Lower lobe of right lung (tissue), 2 donors: ENCODE results near the gene ZNFX1. TPM values are rescaled to one million over a fixed set of nuclear protein-coding genes. Genes with fewer than 3 reads are reported as not detected.
"Not testable (repeated sequence)": the region's sequence is repeated elsewhere in the genome, so short reads cannot be mapped to it uniquely, and the experiment has no call there.

Experiments used
- ATAC-seq, 2 donors: fragments of 200-7000 bp; cut with Tn5 transposase; one replicate each; pipeline ENCODE4 v1.9.1; 2020 to 2022; ENCODE audit warnings: mild to moderate bottlenecking in 2 of 2, moderate library complexity in 2 of 2
- DNase-seq: peaks from one replicate; pipeline ENCODE4 v3.0.0-alpha.2; 2020
- H3K27ac ChIP-seq: fragments of 200-600 bp; one replicate; pipeline ENCODE4 v1.8.0; 2022
- H3K27me3 ChIP-seq: fragments of 200-600 bp; one replicate; pipeline ENCODE4 v1.8.0; 2022; ENCODE audit warnings: low read depth
- H3K36me3 ChIP-seq: fragments of 200-600 bp; one replicate; pipeline ENCODE4 v1.8.0; 2022; ENCODE audit warnings: mild to moderate bottlenecking
- H3K4me1 ChIP-seq: fragments of 200-600 bp; one replicate; pipeline ENCODE4 v1.8.0; 2022
- H3K4me3 ChIP-seq: fragments of 200-600 bp; one replicate; pipeline ENCODE4 v1.8.0; 2022; ENCODE audit warnings: mild to moderate bottlenecking
- H3K9me3 ChIP-seq: fragments of 200-600 bp; one replicate; pipeline ENCODE4 v1.8.0; 2022
- intact Hi-C: fragments of 100-400 bp; cut with DNase I; formaldehyde crosslinking; loops from one replicate; pipeline ENCODE4 v1.11.0; 2022
- total RNA-seq: library from RNA; stranded (reverse); fragmentation: NEBNext Ultra II Directional; extraction: Animal tissue kit (Norgen Biotek cat#: 25700); gene quantifications from one replicate; pipeline ENCODE4 v1.2.1, GENCODE V29; 2021
- TF ChIP-seq, protein P1 (sequence below): fragments of 200-600 bp; IDR thresholded peaks from one replicate; pipeline ENCODE4 v1.8.0; 2022; ENCODE audit warnings: antibody characterized with exemption, mild to moderate bottlenecking
- donor health status: DM: no; HTN: yes; CAD: no; lungs with severe emphysema.

The ZNFX1 gene
- total RNA-seq, 1 donor from 2014 or later: 53.9 TPM

DNA sequence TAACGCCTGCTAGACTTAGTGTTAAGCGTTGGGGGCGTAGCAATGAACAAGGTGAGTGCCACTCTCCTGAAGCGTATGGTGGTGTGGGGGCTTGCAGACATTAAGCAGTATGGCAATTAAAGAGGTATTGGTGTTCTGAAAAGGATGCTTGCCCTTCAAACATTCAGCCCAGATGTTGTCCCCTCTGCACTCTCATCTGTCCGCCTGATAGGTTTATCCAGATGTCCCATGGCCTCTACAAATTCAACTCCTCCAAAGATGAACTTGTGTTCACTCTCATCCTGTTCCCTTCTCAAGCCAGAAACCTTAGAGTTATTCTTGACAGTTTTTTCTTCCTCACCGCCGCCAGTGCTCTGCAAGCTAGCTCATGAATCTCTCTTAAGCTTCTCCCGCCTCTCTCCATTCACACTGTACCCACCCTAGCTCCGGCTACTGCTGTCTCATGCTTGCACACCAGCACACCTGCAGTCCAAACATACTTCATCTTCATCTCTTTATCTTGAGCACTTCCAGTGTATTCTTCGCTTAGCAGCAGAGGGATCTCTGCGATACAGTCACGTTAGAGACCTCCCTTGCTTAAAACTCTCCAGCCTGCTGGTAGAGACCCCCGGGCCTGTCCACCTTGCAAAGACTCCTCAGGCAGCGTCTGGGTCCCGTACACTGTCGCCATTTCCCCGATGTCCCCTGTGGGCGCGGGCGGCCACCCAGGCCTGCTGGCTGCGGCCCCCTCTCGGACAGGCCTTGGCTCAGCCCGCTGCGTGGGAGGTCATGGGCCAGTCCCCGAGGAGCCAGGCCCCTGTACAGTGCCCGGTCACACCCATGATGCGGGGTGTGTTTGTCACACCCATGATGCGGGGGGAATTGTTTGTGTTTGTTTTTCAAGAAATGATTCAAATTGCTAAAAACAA is 57.7 kb downstream of the ZNFX1 start:
- Histone ChIP-seq H3K4me3 (peak overlapping the region; percentile 95), H3K27me3 (no peaks in the 10 kb centered on the region), H3K27ac (peak overlapping the region; percentile 90), H3K36me3 (peaks cover 41% of the 10 kb centered on the region), H3K4me1 (peaks cover 21% of the 10 kb centered on the region), H3K9me3 (no peaks in the 10 kb centered on the region)
- DNase-seq (no peak), ATAC-seq (no peak)
- intact Hi-C loops: loop anchor here (10.0 kb wide), 1 partner anchor 85 kb away; no protein-coding TSS in a partner anchor
- TF ChIP-seq, protein P1, sequence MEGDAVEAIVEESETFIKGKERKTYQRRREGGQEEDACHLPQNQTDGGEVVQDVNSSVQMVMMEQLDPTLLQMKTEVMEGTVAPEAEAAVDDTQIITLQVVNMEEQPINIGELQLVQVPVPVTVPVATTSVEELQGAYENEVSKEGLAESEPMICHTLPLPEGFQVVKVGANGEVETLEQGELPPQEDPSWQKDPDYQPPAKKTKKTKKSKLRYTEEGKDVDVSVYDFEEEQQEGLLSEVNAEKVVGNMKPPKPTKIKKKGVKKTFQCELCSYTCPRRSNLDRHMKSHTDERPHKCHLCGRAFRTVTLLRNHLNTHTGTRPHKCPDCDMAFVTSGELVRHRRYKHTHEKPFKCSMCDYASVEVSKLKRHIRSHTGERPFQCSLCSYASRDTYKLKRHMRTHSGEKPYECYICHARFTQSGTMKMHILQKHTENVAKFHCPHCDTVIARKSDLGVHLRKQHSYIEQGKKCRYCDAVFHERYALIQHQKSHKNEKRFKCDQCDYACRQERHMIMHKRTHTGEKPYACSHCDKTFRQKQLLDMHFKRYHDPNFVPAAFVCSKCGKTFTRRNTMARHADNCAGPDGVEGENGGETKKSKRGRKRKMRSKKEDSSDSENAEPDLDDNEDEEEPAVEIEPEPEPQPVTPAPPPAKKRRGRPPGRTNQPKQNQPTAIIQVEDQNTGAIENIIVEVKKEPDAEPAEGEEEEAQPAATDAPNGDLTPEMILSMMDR: no peak

DNA sequence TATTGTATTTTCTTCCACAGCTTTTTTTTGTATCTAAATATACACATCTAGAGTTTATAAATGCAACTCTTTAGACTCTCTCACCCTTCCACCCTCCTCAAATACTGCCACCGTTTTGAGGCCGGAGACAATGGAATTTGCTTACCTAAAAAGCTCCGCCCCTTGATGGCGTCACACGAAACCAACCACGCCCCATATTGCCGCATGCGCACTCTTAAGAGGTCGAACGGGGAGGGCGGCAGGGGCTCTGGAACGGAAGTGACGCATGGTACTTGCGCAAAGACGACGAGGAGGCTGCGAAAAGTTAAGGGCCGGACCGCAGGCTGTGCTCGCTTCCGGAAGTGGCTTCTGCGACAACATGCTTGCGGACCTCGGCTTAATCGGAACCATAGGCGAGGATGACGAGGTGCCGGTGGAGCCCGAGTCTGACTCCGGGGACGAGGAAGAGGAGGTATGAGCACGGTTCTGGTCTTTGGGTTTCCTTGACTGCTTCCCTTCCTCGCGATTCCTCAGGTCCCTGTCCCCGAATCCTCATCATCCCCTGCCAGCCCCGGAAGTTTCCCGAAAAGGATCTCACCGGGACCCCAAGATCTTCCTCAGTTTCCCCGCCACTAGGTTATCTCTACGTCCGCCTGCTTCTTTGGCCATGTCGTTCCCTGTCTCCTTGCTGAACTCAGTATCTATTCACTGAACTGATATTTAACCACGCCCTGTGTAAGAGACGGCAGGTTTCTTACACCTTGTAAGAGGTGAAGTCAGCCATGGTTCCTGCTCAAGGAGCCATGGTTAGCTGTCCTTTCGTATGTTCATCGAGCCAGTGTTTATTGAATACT is 58.5 kb downstream of the ZNFX1 start, which contains the start of gene DDX27:
Gene DDX27, plus strand, starts transcription at position 326 of the 833 bp plus-strand sequence. Its CDS starts 33 bp downstream, at position 359.
- DNase-seq (peak; percentile 97), ATAC-seq (peak; percentile 96 to 98)
- TF ChIP-seq, protein P1: no peak
- Histone ChIP-seq H3K27ac (peak within 1 kb of the TSS; percentile 90), H3K27me3 (no peaks in the 10 kb centered on the region), H3K36me3 (peaks cover 33% of the 10 kb centered on the region), H3K4me3 (peak within 1 kb of the TSS; percentile 95), H3K9me3 (no peaks in the 10 kb centered on the region), H3K4me1 (peaks cover 21% of the 10 kb centered on the region)
- intact Hi-C loops: loop anchor here (10.0 kb wide), 1 partner anchor 85 kb away; no protein-coding TSS in a partner anchor

DNA sequence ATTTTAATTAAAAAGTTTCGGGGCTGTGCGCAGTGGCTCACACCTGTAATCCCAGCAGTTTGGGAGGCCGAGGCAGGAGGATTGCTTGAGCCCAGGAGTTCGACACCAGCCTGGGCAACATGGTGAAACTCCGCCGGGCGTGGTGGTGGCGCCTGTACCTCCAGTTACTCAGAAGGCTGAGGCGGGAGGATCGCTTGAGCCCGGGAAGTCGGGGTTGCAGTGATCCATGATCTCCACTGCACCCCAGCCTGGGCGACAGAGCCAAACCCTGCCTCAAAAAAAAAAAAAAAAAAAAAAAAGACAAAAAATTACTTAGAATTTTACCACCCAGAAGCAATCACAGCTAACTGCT is 59.1 kb downstream of the ZNFX1 start:
- not testable (repeated sequence) for H3K27me3 ChIP-seq, H3K9me3 ChIP-seq
- H3K4me1 ChIP-seq: peaks cover 21% of the 10 kb centered on the region
- H3K27ac ChIP-seq: peak overlapping the region; percentile 90
- H3K36me3 ChIP-seq: peaks cover 27% of the 10 kb centered on the region
- intact Hi-C loops: loop anchor here (10.0 kb wide), 1 partner anchor 84 kb away; no protein-coding TSS in a partner anchor
- H3K4me3 ChIP-seq: peak overlapping the region; percentile 95
- ATAC-seq (peak in 1 of 2 donors; percentile 4), DNase-seq (peak; percentile 51)

DNA sequence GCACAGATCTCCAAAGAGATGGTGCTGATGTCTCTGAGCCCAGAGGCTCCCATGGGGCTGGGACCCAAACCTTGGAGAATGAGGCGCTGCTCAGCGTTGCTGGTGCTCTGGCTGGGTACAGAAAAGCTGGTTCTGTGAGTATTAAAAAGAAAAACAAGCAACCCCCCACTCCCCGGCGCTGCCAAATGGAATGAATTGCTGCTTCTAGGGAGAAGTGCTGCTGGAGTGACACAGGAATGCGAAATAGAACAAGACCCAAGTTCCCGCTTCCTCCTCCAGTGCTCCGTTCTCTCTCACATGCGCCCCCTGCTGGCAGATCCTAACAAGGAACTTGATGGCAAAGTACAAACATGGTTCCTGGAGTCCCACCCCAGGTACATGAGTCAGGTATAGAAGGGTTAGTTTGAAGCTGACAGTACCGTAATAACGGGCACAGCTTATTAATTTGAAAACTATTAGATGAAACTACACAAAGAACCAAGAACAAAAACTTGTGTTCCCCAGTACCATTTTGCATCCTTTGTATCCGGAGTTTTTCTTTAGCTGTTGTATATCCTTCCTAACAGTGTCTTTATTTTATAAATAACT is 60.8 kb downstream of the ZNFX1 start:
- H3K9me3 ChIP-seq: no peaks in the 10 kb centered on the region
- ATAC-seq: peak; percentile 78 to 84
- no peak overlapping the region for H3K4me3 ChIP-seq
- no peaks in the 10 kb centered on the region for H3K27me3 ChIP-seq
- peaks cover 21% of the 10 kb centered on the region for H3K4me1 ChIP-seq
- no peak overlapping the region for H3K27ac ChIP-seq
- peaks cover 10% of the 10 kb centered on the region for H3K36me3 ChIP-seq
- DNase-seq: peak; percentile 94
- intact Hi-C loops: loop anchor here (10.0 kb wide), 1 partner anchor 82 kb away; no protein-coding TSS in a partner anchor
- TF ChIP-seq, protein P1: peak; percentile 88

DNA sequence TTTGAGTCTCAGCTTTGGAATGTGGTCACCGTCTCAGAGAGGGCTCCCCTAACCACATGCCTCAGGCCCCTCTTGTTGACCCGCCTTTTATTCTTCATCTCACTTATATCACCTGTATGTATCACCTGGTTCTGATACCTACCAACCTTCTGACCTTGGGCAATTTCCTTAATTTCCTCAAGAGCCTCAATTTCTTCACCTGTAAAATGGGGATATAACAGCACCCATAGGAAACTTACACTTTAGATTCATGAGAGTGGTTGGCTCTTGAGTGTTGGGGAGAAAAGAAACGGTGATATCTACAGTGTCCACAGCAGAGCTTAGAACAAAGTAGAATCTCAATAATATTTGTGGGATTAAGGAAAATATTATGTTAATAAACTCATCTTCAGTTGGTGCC is 62.6 kb downstream of the ZNFX1 start:
- no peaks in the 10 kb centered on the region for H3K27me3 ChIP-seq
- H3K9me3 ChIP-seq: peaks cover 2% of the 10 kb centered on the region
- peaks cover 16% of the 10 kb centered on the region for H3K4me1 ChIP-seq
- intact Hi-C loops: loop anchor here (10.0 kb wide), 1 partner anchor 80 kb away; no protein-coding TSS in a partner anchor
- DNase-seq (no peak), ATAC-seq (no peak)
- H3K36me3 ChIP-seq: no peaks in the 10 kb centered on the region
- no peak overlapping the region for H3K4me3 ChIP-seq
- TF ChIP-seq, protein P1: no peak
- no peak overlapping the region for H3K27ac ChIP-seq
